Activated T-cell treated with anti-CD3 and anti-CD28 coated beads for 48 hours (primary cell): Measurements from ENCODE around the gene MT1E.
A peak's percentile ranks its signal among the peaks of the same experiment; 100 is the strongest.

Experiments used
- DNase-seq: peaks from one replicate; pipeline ENCODE4 v3.0.0-alpha.2; 2020; ENCODE audit warnings: low read depth

Gene MT1E

GRCh38 chr16:56626685-56627084 is 1.1 kb downstream of the MT1E start:
- DNase-seq, result no peak

DNA sequence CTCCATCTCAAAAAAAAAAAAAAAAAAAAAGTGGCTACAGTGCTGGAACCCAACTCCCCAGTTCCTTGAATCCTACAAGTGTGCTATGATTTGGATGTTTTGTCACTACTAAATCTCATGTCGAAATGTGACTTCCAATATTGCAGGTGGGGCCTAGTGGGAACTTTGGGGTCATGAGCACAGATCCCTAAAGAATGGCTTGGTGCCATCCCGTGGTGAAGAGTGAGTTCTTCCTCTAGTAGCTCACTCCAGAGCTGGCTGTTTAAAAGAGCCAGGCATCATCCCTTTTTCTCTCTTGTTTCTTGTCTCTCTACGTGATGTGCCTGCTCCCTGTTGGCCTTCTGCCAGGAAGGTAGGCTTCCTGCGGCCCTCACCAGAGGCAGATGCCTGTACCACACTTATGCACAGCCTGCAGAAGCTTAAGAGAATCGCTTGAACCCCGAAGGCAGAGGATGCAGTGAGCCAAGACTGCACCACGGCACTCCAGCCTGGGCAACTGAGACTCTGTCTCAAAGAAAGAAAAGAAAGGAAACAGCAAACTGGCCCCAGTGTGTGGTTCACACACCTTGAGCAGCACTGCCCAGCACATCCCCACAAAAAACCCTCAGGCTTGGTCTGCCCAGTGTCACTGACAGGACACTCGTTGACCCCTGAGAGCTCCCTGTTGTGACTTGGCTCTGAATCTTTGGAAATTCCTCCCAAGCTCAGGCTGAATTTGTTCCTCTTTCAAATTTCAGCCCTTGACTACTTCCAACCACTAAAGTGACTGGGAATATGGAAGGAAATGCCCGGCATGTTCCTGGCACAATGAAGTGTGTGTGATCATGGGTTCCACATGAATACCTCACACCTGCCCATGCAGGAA is 3.1 kb downstream of the MT1E start:
- DNase-seq, result no peak

DNA sequence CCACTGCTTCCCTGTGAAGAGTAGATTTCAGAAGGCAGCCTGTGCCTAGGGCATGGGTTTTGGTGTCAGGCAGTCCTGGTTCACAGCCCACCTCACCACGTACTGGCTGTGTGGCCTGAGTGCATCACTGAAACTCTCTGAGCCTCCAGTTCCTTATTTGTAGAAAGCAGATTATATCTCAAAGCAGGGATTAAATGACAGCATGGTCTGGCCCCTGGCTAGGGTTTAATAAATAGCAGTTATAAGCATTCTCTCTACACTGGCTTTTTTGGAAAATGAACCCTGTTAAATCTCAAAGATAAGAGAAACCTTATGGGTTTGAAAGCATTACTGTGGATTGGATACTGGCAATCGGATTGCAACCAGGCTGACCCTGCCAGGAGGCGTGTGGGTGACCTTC is 4.0 kb downstream of the MT1E start:
- DNase-seq, result no peak

GRCh38 chr16:56630134-56630533 is 4.6 kb downstream of the MT1E start:
- DNase-seq, result no peak

GRCh38 chr16:56631197-56631596 is 5.6 kb downstream of the MT1E start:
- no peak for DNase-seq

- DNase-seq, result no peak
Measured at GRCh38 chr16:56631832-56632155, 6.2 kb downstream of the MT1E start.

DNA sequence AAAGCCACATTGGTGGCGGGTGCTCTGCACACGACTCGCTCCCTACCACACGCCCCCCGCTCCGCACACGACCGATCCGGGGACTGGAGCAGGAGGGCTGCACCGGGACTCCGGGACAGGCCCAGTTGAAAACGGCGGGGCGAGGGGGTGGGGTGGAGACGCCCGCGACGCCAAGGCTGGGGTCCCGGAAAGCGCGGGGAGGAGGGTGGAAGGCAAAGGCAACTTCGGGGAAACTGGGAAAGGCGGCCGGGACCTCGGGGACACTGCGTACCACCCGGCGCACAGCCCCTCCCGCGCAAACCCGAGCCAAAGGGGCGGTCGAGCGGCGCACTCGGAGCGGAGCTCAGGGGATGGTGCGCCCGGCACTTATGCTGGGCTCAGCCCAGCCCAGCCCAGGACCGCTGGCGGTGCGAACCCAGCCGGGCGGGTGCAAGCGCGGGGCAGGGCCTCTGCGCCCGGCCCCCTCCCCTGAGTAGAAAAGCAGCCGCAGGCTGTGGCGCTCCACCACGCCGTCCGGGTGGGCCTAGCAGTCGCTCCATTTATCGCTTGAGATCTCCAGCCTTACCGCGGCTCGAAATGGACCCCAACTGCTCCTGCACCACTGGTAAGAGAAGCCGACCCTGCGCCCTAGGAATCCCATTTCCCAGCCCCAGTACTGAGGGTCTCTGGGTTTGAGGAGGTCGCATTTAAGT is 6.7 kb downstream of the MT1E start, which contains the start of gene MT1M:
MT1M (plus strand) TSS at position 504 of the 692 bp plus-strand sequence; CDS start at position 577, 73 bp downstream.
- no peak for DNase-seq

GRCh38 chr16:56632848-56633365 is 7.3 kb downstream of the MT1E start:
- no peak for DNase-seq

DNA sequence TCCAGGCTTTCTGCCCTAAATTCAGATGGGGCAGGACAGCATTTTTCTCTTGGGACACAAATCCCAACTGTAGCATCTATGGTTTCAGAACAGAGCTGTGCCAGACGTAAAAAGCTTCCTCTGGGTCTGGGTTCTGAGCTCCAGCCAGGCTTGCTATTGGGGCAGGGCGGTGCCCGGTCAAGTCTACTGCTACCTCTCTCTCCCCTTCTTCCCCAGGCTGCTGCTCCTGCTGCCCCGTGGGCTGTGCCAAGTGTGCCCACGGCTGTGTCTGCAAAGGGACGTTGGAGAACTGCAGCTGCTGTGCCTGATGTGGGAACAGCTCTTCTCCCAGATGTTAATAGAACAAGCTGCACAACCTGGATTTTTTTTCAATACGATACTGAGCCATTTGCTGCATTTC is 8.0 kb downstream of the MT1E start:
- no peak for DNase-seq

DNA sequence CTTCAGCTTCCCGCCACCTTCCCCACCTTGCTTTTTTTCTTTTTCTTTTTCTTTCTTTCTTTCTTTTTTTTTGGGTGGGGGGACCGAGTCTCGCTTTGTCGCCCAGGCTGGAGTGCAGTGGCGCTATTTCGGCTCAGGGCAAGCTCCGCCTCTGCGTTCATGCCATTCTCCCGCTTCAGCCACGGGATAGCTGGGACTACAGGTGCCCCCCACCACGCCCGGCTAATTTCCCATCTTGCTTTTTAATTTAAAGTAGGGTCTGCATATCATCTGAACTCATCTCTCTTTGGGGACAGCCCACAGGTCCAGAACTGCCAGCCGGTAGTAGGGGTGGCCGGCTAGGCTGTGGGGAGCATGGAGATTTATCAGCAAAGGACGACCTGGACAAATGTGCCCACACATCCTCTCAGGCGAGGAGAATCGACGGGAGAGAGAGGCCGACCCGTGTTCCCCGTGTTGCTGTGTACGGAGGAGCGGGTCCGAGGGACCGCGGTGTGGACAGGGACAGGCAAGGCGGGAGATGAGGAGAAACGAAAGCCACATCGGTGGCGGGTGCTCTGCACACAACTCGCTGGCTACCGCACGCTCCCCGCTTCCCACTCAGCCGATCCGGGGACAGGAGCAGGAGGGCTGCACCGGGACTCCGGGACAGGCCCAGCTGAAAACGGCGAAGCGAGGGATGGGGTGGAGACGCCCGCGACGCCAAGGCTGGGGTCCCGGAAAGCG is 9.3 kb downstream of the MT1E start:
- DNase-seq, result no peak

DNA sequence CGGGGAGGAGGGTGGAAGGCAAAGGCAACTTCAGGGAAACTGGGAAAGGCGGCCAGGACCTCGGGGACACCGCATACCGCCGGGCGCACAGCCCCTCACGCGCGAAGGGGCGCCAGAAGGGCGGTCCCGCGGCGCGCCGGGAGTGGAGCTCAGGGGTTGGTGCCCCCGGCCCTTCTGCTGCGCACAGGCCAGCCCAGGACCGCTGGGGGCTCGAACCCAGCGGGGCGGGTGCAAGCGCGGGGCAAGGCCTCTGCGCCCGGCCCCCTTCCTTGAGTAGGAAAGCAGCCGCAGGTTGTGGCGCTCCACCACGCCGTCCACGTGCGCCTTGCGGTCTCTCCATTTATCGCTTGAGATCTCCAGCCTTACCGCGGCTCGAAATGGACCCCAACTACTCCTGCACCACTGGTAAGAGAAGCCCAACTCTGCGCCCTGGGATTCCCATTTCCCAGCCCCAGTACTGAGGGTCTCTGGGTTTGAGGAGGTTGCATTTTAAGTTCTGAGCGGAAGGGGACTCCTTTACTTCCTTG is 9.9 kb downstream of the MT1E start:
- no peak for DNase-seq

- no peak for DNase-seq
Measured at GRCh38 chr16:56636616-56637413, 11.2 kb downstream of the MT1E start.

DNA sequence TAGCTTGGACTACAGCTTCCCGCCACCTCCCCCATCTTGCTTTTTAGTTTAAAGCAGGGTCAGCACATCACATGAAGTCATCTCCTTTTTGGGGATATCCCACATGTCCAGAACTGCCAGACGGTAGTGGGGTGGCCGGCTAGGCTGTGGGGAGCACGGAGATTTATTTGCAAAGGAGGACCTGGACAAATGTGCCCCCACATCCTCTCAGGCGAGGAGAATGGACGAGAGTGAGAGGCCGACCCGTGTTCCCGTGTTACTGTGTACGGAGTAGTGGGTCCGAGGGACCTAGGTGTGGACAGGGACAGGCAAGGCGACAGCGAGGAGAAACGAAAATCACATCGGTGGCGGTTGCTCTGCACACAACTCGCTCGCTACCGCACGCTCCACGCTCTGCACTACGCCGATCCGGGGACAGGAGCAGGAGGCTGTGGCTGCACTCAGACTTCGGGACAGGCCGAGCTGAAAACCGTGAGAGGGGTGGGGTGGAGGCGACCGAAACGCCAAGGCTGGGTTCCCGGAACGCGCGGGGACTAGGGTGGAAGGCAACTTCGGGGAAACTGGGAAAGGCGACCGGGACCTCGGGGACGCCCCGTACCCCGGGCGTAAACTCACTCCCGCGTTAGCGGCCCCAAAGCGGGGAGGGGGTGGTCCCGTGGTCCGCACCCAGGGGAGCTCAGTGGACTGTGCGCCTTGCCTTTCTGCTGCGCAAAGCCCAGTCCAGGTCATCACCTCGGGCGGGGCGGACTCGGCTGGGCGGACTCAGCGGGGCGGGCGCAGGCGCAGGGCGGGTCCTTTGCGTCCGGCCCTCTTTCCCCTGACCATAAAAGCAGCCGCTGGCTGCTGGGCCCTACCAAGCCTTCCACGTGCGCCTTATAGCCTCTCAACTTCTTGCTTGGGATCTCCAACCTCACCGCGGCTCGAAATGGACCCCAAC is 12.5 kb downstream of the MT1E start, which contains the start of gene MT1A:
MT1A (plus strand) TSS at position 853 of the 937 bp plus-strand sequence; CDS start at position 926, 73 bp downstream.
- DNase-seq, result no peak

- no peak for DNase-seq
Measured at GRCh38 chr16:56639045-56639444, 13.5 kb downstream of the MT1E start.

GRCh38 chr16:56640076-56640475 is 14.5 kb downstream of the MT1E start:
- no peak for DNase-seq

DNA sequence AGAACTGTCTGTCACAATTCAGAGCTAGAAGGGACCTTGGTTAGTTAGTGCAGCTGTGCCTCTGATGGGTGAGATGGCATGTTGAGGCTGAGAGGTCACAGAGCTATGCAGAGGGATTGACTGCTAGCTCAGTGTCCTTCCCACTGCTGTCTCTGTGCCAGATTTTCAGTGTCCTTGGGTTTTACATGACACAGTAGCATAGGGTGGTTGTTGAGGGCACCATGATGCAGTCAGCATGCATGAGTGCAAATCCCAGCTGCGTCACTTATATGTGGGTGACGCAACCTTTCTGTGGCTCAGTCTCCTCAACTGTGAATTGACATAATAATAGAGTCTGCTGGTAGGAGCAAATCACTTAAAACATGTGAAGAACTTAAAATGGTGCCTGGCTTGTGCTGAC is 15.6 kb downstream of the MT1E start:
- DNase-seq, result no peak

DNA sequence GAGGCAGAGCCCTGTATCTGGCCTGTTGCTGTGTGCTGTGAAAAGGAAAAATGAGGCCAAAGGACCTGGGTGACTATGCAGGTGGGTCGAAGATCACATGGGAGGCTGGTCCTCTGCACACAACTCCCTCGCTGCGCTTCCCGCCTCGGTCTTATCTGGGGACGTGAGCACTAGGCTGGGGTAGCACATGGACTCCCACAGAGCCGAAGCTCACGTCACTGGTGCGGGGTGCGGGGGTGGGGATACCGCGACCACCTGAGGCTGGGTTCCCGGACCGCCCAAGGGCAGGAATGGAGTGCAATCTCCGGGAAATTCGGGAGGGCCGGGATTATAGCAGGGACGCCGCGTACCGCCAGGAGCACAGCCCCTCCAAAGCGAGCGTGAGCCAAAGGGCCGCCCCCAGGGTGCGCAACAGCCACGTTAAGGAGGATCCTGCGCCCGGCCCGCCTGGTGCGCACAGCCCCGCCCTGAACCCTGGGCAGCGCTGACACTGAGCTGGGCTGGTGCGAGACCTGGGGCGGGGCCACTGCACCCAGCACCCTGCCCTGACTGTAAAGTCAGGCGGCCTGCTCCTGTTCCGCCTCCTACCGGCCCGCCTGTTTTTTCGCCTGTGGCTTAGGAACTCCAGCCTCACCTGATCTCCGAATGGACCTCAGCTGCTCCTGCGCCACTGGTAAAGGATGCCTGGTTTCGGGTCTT is 17.6 kb downstream of the MT1E start:
- peak; percentile 81 for DNase-seq

DNA sequence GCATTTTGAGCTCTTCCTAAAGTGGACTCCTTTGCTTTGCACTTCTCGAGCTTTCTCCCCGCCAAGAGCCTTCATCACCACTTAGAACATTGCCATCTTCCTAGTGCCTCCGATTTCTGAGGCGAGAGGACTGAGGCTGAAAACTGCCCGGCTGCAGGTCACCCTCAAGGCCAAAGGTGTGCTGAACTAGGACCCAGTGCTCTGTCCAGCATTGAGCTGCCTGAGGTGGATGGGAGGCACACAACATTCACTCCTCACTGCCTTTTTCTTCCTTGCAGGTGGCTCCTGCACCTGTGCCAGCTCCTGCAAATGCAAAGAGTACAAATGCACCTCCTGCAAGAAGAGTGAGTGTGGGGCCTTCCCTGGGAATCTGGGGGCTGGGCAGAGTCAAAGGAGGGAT is 18.3 kb downstream of the MT1E start:
- no peak for DNase-seq

- no peak for DNase-seq
Measured at GRCh38 chr16:56645311-56645710, 19.7 kb downstream of the MT1E start.

- DNase-seq, result no peak
Measured at GRCh38 chr16:56645838-56646237, 20.3 kb downstream of the MT1E start.
